Measurements from ENCODE around the gene UQCC2.

The UQCC2 gene

DNA sequence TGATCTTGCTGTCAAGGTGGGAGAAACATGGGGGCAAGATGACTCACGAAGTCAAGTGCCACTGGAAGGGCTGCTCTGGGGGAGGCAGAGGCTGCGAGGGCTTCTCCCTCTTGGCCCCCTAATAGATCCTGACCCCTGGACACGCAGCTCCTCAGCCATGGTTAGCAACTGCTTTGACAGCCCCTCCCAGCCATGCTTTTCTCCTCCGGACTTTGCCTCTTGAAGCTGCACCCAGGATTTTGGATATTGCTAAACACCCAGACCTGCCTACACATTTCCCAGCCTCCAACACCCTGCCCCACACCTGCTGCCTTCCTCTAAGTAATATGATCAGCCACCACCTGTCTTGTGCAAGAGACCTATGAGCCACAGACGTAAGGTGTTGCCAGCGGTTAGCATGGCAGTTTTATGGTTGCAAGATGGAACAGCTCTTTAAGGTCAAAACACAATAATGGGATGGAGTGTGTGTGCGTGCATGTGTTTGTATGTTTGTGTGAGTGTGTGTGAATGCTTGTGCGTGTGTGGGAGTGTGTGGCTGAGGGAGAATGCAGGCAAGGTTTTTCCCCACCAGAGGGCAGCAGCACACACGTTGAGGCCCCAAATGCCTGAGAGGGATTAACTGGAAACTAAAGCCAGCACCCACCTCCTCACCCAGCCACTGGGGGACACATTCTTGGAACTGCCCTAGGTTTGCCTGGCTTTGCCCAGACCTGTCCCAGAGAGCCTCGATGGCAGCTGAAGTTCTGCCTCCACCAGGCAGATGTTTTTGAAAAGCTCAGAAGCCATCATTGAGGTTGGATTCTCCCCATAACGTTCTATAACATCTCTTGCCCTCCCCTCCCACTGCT, 32.7 kb upstream of the UQCC2 start:
- DNase-seq: peak; percentile 77 to 84

DNA sequence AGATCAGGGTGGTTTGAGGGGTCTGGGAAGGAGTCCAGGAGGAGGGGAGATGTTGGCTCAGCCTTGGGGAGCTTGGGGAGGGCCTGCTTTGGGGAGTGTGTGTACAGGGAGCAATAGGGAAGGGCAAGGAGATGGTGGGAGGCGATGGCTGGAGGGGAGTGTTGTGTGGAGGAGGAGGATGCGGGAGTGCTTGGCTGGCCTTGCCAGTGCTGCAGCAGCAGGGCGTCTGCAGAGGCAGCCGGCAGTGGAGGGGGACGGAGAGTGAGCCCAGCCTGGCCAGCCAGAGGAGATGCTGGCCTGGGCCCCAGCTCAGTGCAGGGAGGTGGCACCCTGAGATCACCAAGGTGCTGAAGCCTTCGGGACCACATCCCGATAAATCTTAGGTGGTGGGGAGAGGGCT, 31.3 kb upstream of the UQCC2 start:
- DNase-seq: no peak

DNA sequence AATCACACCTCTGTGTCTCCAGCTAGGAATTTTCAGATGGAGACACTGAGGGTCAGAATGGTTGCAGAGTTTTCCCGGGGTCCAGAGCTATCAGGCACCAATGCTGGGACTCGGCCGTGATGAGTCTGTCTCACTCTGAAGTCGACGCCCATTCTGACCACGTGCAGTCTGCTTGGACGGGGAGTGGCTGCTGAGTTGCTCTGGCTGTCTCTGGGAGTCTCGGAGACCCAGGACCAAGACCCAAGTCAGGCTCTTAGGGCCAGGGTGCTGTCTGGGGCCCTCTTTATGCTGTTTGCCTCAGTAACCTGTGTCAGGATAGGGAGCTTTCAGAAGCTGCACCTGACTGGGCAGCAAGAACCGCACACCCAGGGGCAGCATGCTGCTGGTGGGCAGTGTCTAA, 30.6 kb upstream of the UQCC2 start:
- no peak for DNase-seq

DNA sequence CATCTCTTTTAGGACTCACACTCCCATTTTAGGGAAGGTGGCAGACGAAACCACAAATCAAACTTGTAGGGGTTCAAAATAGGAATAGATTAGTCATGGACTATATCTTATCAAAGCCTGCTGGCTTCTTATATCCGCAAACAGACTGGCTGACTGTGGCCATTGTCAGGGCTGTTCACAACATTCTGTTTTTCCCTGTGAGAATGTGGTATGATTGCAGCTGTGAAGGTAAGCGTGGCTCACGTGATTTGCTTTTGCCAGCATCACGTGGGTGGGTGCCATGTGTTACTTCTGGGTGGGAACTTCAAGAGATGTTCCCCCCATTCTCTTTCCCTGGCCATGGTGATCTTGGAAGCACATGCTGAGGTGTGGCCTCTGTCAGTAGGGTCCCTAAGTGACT, 29.3 kb upstream of the UQCC2 start:
- DNase-seq: no peak

GRCh38 chr6:33740204-33740608, 28.7 kb upstream of the UQCC2 start:
- no peak for DNase-seq

DNA sequence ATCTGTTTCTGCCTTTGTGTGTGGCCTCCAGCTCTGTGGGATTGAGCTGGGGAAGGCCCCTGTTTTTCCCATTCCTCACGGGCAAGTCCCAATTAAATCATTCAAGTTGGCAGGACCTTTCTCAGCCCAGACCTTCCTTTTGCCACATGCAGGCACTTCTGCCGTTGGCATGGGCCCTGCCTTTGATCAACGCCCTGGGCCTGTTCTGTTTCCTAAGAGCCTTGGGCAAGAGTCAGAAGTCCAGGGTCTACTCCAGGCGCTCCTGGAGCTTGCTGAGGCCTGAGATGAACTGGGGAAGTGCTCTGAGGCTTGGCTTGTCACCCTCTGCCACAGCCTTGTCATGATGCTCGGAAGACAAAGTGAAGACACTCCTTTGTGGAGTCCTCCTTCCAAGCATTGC, 28.1 kb upstream of the UQCC2 start:
- no peak for DNase-seq

DNA sequence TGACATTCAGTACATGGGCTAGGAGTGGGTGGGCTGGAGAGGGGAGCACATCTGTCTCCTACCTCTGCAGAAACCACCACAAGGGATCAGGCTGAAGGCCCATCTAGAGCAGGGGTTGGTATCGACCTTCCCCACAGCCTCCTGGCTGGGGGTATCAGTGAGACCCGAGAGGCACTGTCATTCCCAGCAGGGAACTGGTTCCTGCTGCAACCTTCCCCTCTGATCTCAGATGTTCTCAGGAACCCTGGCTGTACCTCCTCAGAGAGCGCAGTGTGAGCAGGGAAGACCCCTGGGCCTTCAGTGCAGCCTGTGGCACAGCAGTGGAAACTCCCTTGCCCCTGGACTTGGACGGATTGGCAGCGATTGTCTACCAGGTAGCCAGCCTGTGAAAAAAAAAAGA, 27.4 kb upstream of the UQCC2 start:
- no peak for DNase-seq

DNA sequence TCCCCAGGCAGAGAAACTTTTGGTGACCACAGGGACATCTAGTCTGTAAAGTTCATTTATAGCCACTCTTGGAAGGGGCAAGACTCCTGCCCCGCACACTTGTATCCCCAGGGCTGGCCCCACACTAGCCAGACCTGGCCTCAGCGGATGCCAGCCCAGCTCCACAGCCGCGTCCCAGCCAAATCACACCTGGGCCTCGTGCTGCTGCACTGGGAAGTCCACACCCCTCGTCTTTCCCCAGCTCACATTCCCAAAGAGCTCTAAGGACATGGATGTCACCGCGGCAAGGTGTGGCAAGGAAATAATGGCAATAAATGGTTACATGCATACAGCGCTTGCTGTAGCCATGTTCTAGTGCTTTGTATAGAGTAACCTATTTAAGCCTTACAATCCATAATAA, 26.7 kb upstream of the UQCC2 start:
- no peak for DNase-seq

DNA sequence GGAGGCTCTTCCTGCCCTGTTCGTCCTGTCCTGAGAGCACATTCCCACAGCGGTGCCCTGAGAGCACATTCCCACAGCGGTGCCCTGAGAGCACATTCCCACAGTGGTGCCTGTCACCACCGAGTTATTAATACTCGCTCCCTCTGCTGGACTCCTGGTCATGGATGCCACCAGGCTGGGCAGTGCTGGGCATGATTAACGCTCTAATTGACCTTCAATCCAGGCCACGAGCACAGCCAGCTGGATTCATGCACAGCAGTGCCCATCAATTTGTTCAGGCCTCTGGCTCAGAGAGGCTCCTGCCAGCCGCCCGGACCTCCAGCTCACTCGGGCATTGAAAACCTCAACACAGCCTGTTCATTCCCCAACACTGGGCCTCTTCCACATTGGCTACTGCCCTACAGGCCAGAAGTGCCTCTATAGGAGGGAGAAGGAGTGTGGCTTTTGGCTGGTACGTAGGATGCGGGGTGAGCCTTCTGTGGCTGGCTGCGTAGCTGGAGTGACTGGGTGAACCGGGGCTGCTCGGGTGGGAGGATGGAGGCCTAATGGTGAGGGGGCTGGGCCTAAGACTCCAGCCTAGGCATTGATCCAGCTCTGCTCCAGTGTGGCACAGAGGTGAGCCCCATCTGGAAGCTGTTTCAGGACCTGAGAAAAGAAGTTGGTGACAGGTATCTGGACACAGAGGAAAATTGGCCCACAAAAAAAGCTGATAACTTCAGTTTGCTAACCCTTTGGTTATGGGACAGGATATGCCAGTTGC, 25.9 kb upstream of the UQCC2 start:
- DNase-seq: no peak

DNA sequence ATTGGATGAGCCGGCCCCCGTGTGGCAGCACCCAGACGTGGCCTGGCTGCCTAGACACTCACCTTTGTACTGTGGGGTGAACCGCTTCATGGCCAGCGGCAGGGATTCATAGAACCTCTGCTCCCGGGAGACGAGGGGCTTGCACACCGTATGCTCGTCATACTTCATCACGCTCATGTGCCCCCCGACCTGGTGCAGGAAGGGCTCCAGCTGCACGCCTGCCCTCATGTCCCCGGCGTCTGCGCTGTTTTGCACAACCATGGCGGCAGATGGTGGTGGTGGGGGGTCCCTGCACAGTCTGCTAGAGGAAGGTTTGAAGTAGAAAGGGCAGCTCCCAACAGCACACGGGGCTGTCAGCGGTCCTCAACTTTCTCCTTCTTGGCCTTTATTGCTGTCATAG, 23.7 kb upstream of the UQCC2 start:
- DNase-seq: no peak

DNA sequence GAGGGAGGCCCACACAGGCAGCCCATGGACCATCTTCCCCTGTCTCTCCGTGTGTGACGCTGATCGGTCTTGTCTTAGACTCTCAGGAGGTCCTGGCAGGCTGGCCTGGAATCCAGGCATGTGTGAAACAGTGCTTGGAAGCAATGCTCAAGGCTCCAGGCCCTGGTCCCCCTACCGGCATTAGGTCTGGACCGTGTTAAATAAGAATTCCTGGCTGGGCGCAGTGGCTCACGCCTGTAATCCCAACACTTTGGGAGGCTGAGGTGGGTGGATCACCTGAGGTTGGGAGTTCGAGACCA, 22.2 kb upstream of the UQCC2 start:
- DNase-seq: no peak

DNA sequence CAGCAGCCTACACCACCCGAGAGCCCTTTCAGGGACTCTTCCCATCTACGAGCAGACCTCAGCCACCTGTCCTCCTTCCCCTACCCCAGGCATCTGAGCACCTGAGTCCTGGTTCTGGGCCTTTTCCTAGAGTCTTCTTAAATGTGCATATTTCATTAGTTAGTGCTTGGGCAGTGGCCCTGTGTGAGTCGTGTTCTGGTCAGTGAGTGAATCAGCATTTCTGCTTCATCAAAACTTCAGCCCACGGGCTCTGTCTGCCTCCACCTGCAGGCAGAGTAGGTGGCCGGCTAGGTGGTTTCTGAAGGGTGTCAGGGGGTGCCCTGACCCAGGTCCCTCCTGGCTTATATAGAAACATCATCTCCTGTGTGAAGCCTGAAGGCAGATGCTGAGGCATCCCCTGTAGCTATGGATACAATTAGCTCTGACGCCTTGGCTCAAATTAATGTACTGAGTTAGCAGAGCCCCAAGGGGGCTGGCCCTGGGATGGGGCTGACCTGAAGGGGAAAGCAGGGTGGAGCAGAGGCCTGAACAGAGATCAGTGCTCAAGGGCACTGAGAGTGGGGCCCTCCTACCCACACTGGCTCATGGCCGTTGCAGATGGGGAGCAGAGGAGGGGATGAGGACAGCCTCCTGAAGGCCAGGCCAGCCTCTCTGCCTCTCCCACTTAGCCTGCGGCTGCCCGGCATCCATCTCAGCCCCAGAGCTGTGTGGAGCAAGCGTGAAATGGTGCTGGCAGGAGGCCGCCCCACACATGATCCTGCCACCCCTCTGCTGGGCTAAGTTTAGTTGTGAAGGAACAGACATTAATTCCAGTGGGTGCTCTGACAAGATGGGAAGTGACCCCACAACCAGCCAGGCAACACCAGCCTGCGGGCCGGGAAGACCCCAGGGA, 21.6 kb upstream of the UQCC2 start:
- no peak for DNase-seq

- DNase-seq: no peak
These were observed 20.9 kb upstream of the UQCC2 start for GRCh38 chr6:33732385-33732784.

DNA sequence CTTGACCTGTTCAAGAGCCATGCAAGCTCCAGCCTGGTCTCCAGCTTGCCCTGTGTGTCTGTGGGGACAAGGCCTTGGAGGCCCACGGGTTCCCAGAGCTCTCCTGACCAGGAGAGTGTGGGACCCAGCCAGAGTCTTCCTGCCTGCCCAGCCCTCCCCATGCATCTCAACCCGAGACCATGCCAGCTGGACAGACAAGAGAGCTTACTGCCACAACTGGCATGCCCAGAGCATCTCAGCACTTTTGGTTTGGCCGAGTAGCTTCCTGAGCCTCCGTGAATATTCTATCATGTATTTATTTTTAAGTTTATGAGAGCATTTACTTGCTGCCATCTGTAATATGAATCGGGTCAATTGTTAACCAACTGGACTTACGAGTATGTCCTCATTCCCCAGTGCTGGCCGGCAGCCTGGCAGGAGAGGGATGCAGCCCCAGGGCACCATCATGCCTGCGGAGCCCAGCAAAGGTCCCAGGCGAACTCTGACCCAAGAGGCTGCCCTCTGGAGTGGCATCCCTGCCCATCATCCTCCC, 20.3 kb upstream of the UQCC2 start:
- no peak for DNase-seq

GRCh38 chr6:33731035-33731434, 19.5 kb upstream of the UQCC2 start:
- no peak for DNase-seq

DNA sequence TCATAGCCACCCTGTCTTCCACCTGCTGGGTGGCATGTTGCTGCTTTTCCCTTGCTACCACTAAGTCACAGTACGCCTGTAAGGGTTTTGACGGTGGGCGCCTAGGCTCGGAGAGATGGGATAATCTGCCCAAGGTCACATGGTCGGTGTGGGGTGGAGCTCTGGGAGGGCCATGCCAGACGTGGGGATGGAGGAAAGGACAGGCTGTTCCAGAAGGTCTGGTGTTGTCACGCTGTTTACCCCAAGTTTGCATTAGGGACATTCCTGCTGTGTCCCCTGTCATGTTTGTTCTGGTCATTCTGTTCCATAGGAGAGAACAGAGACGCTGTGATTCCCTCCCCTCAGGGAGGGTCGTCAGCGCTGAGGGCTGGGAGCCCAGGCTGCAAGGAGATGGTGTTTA, 19.1 kb upstream of the UQCC2 start:
- DNase-seq: no peak

DNA sequence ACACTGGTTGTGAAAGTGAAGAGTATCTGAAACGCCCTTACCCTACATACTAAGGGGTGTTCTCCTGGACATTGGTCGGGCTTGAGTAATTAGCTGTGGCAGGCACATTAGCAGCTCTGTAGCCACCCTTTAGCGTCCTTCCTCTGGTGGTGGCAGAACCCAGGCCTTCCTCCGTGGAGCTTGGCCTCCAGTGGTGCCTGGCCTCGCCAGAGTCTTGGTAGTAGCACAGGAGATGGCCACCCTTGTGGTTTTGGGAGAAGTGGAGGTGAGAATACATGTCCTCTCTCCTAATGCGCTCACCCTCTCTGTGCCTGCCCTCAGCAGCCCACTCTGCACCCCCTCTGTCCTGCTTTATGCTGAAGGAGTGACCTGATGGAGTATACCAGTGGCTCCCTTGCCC, 17.6 kb upstream of the UQCC2 start:
- DNase-seq: no peak

DNA sequence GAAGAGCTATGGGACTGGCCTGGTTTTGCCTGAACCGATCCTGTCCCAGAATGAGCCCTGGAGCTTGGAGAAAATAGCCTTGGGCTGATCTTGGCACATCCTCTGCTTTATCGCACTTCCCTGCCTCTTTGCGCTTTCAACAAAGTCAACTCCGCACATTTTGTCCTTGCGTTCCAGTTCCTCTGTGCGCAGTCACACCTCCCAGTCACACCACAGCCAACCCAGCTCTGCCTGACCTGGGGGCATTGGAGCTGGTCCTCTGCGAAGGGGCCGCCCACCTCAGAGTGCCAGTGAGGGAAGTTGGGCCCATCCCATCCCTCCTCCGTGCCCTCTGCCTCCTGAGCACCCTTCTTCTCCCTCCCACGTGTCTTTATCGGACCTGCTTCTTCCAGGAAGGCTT, 16.9 kb upstream of the UQCC2 start:
- no peak for DNase-seq

DNA sequence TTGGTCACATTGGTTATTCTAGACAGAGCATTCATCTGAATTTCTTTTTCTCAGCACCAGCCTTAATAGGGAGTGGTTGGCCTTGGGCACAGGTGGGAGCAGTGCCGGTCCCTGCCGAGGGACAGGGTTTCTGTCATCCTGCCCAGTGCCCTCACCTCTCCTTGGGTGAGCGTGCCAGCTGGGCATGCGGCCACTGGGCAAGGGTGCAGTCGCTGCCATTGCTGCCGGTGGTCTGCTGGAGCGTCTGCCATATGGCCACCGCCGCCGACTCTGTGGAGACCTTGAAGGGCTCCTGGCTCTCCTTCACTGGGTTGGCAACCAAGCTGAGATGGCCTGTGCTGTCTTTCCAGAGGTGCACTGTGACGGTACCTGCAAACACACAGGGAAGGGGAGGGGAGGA, 16.4 kb upstream of the UQCC2 start:
- DNase-seq: no peak

DNA sequence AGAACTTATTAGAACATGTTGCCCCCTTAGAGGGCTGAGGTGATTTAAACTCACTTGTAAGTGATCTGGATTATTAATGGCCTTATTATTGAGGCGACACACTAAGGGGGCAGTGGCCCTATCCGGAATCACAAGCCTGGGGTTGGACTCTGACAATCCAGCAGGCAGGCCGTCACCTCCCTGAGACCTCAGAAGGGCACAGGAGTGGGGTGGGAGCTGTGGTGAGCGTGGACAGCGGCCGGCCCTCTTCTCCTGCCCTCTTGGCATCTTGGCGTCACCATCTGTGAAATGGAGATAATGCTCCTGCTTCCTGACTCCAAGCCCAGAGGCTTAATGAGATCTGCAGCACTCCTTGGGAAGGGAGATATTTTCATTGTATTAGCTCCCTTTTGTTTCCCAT, 15.6 kb upstream of the UQCC2 start:
- DNase-seq: no peak

GRCh38 chr6:33726696-33727095, 15.2 kb upstream of the UQCC2 start:
- no peak for DNase-seq

DNA sequence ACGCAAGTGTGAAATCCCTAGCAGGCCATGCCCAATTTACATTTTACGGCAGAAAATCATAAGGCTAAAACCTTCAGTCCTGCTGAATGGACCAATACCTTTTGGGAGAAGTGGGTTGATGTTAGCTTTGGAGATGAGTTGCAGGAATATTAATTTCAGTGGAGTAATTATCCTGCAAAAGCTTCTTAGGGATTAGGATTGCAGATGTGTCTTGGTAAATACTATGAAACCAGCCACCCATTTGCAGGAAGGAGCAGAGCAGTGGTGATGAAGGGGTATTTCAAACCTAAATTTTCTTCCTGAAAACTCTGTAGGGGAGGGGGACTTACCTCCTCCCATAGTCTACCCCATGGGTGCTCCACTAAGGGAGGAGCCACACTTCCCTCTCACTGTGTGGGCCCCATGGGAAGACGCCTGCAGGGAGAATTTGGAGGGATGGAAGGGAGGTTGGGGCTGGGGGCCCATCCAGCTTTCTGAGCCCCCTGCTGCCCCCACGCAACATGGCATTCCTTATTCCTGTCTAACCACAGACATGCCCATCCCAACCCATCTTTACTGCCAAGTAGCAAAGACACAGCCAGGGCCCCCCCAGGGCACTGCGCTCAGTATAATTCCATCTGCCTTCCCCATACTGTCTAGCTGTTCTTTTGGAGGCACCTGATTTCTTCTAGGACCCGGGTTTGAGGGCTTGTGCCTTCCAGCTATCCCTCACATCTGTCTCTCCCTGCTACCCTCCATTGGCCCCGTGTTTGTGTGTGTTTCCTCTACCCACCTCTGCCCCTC, 14.6 kb upstream of the UQCC2 start:
- no peak for DNase-seq

GRCh38 chr6:33725222-33725621, 13.7 kb upstream of the UQCC2 start:
- DNase-seq: no peak

Measured in NCI-H2081 (cell line).